ENCODE data around the gene KRTAP4-16. TPM values are rescaled to one million over a fixed set of nuclear protein-coding genes. Genes with fewer than 3 reads are reported as not detected.
"Not testable (repeated sequence)": the region's sequence is repeated elsewhere in the genome, so short reads cannot be mapped to it uniquely, and the experiment has no call there.

The KRTAP4-16 gene
- total RNA-seq, 1 donor from 2014 or later = not detected

GRCh38 chr17:41133880-41134735 lies 32.1 kb upstream of the KRTAP4-16 start:
- H3K27ac Mint-ChIP-seq (ENCODE audit: unreplicated experiment) = no peak overlapping the region
- no peaks in the 10 kb centered on the region for H3K27me3 Mint-ChIP-seq (ENCODE audit: unreplicated experiment)
- H3K4me3 Mint-ChIP-seq (ENCODE audit: unreplicated experiment) = no peak overlapping the region

DNA sequence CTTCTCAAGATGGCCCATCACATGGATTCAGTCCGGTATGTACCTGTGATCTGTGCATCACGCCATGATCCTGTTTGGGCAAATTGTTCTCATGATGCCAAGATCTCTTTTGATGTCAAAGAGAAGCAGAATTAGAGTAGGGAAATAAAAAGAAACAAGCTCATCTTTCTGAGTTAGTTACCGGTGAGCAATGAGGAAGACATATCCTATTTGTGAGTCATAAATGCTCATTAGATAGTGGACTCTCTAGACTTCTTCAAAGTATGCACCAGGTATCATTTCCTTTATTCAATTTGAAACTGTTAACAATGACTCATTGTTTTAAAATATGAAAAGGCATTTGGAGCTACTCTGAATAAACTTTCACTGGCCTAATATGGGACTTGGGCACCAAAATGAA lies 30.0 kb upstream of the KRTAP4-16 start:
- Mint-ChIP-seq H3K36me3 (ENCODE audit: unreplicated experiment) (no peaks in the 10 kb centered on the region), H3K4me1 (ENCODE audit: unreplicated experiment) (peaks cover 7% of the 10 kb centered on the region), H3K9me3 (ENCODE audit: unreplicated experiment) (peaks cover 10% of the 10 kb centered on the region), H3K27me3 (ENCODE audit: unreplicated experiment) (no peaks in the 10 kb centered on the region), H3K27ac (ENCODE audit: unreplicated experiment) (no peak overlapping the region), H3K4me3 (ENCODE audit: unreplicated experiment) (no peak overlapping the region)
- DNase-seq (ENCODE audit: extremely low spot score, unreplicated experiment) = no peak
- TF ChIP-seq, protein P1, sequence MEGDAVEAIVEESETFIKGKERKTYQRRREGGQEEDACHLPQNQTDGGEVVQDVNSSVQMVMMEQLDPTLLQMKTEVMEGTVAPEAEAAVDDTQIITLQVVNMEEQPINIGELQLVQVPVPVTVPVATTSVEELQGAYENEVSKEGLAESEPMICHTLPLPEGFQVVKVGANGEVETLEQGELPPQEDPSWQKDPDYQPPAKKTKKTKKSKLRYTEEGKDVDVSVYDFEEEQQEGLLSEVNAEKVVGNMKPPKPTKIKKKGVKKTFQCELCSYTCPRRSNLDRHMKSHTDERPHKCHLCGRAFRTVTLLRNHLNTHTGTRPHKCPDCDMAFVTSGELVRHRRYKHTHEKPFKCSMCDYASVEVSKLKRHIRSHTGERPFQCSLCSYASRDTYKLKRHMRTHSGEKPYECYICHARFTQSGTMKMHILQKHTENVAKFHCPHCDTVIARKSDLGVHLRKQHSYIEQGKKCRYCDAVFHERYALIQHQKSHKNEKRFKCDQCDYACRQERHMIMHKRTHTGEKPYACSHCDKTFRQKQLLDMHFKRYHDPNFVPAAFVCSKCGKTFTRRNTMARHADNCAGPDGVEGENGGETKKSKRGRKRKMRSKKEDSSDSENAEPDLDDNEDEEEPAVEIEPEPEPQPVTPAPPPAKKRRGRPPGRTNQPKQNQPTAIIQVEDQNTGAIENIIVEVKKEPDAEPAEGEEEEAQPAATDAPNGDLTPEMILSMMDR (IDR thresholded peaks at IDR 0.05) = no peak

More at GRCh38 chr17:41133880-41134735, 32.1 kb upstream of the KRTAP4-16 start:
- DNase-seq (ENCODE audit: extremely low spot score, unreplicated experiment) = no peak
- TF ChIP-seq, protein P1 (IDR thresholded peaks at IDR 0.05) = no peak
- Mint-ChIP-seq H3K9me3 (ENCODE audit: unreplicated experiment) (peaks cover 14% of the 10 kb centered on the region), H3K36me3 (ENCODE audit: unreplicated experiment) (peaks cover 5% of the 10 kb centered on the region), H3K4me1 (ENCODE audit: unreplicated experiment) (peaks cover 7% of the 10 kb centered on the region)

- no peaks in the 10 kb centered on the region for H3K27me3 Mint-ChIP-seq (ENCODE audit: unreplicated experiment)
- no peaks in the 10 kb centered on the region for H3K36me3 Mint-ChIP-seq (ENCODE audit: unreplicated experiment)
- H3K4me1 Mint-ChIP-seq (ENCODE audit: unreplicated experiment) = peaks cover 19% of the 10 kb centered on the region
- no peak overlapping the region for H3K27ac Mint-ChIP-seq (ENCODE audit: unreplicated experiment)
- no peak overlapping the region for H3K4me3 Mint-ChIP-seq (ENCODE audit: unreplicated experiment)
- no peak for DNase-seq (ENCODE audit: extremely low spot score, unreplicated experiment)
- peaks cover 12% of the 10 kb centered on the region for H3K9me3 Mint-ChIP-seq (ENCODE audit: unreplicated experiment)
- TF ChIP-seq, protein P1 (IDR thresholded peaks at IDR 0.05) = no peak
These were observed 25.4 kb upstream of the KRTAP4-16 start for GRCh38 chr17:41127371-41127770.

DNA sequence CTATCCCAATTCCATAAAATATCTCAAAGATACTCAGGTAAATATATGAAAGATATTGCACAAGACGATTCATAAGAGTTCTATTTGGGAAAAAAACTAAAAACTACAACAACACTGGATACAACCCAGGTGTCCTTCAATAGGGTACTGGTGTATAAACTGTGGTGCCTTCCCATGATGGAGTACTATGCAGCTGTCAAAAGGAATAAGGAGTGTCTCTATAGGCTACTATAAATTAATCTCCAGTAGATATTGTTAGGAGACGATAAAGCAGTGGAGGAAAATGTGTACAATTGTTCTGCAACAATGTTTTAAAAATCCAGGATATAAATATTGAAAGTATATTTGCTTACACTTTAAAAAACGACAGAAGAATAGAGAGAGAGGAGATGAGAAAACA lies 24.4 kb upstream of the KRTAP4-16 start:
- Mint-ChIP-seq H3K9me3 (ENCODE audit: unreplicated experiment) (peaks cover 12% of the 10 kb centered on the region), H3K4me1 (ENCODE audit: unreplicated experiment) (peaks cover 16% of the 10 kb centered on the region), H3K4me3 (ENCODE audit: unreplicated experiment) (no peak overlapping the region), H3K27ac (ENCODE audit: unreplicated experiment) (no peak overlapping the region), H3K27me3 (ENCODE audit: unreplicated experiment) (no peaks in the 10 kb centered on the region), H3K36me3 (ENCODE audit: unreplicated experiment) (no peaks in the 10 kb centered on the region)
- TF ChIP-seq, protein P1 (IDR thresholded peaks at IDR 0.05) = no peak
- no peak for DNase-seq (ENCODE audit: extremely low spot score, unreplicated experiment)

DNA sequence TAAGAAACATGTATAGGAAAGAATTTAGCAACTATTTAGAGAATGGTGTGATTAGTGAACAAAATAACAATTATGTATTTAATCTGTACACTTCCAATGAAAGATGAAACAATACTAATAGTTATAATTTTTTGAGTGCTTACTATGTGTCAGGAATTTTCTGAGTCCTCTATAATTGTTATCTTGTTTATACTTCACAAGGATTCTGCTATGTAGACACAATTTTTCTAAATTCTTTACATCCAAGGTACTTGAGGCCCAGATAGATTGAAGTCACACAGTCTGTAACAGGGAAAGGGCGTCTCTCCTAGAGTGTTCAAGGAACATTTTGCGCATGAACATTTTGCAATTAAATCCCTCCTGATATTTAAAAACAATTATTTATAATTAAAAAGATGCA lies 23.1 kb upstream of the KRTAP4-16 start:
- DNase-seq (ENCODE audit: extremely low spot score, unreplicated experiment) = no peak
- H3K27ac Mint-ChIP-seq (ENCODE audit: unreplicated experiment) = no peak overlapping the region
- no peaks in the 10 kb centered on the region for H3K27me3 Mint-ChIP-seq (ENCODE audit: unreplicated experiment)
- H3K9me3 Mint-ChIP-seq (ENCODE audit: unreplicated experiment) = peaks cover 12% of the 10 kb centered on the region
- no peak overlapping the region for H3K4me3 Mint-ChIP-seq (ENCODE audit: unreplicated experiment)
- TF ChIP-seq, protein P1 (IDR thresholded peaks at IDR 0.05) = no peak
- H3K36me3 Mint-ChIP-seq (ENCODE audit: unreplicated experiment) = no peaks in the 10 kb centered on the region
- H3K4me1 Mint-ChIP-seq (ENCODE audit: unreplicated experiment) = peaks cover 17% of the 10 kb centered on the region

- not testable (repeated sequence) for DNase-seq (ENCODE audit: extremely low spot score, unreplicated experiment); H3K36me3 Mint-ChIP-seq (ENCODE audit: unreplicated experiment); H3K27ac Mint-ChIP-seq (ENCODE audit: unreplicated experiment); H3K4me3 Mint-ChIP-seq (ENCODE audit: unreplicated experiment); H3K9me3 Mint-ChIP-seq (ENCODE audit: unreplicated experiment); H3K27me3 Mint-ChIP-seq (ENCODE audit: unreplicated experiment)
- peaks cover 25% of the 10 kb centered on the region for H3K4me1 Mint-ChIP-seq (ENCODE audit: unreplicated experiment)
These were observed 22.0 kb upstream of the KRTAP4-16 start, which contains the start of gene KRTAP4-12 for GRCh38 chr17:41123991-41124371. TSS of gene KRTAP4-12 (minus strand) at chr17:41124182. CDS start at chr17:41124122, 60 bp downstream.

GRCh38 chr17:41123292-41123990 lies 21.4 kb upstream of the KRTAP4-16 start:
- not testable (repeated sequence) for H3K36me3 Mint-ChIP-seq (ENCODE audit: unreplicated experiment); H3K9me3 Mint-ChIP-seq (ENCODE audit: unreplicated experiment); H3K4me3 Mint-ChIP-seq (ENCODE audit: unreplicated experiment); H3K27me3 Mint-ChIP-seq (ENCODE audit: unreplicated experiment); DNase-seq (ENCODE audit: extremely low spot score, unreplicated experiment); H3K27ac Mint-ChIP-seq (ENCODE audit: unreplicated experiment)
- peaks cover 31% of the 10 kb centered on the region for H3K4me1 Mint-ChIP-seq (ENCODE audit: unreplicated experiment)
